ENCODE results near the gene HPS1.

HPS1 gene

DNA sequence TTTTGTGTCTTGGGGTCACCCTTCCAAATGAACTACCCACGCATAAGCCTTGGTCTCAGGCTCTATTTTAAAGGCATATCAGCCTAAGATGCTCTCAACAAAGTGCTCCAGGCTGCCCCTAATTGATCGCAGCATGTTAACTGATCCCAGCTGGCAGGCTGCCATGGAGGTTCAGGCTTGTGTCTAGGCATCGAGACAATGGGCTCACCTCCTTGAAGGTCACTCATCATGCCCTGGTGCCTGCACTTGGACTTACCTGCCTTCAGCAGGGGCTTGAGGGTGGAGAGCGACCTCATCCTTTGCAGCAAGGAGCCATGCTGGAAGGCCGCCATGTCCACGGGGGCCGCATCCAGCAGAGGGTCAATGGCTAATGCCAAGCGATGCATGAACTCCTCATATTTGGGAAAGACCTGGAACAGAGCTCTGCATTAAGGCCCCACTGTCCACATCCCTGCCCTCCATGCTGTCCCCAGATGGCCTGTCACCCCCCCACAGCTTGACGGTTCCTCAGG lies 49.6 kb downstream of the HPS1 start:
- TF ChIP-seq NFIC (IDR thresholded peaks at IDR 0.05): no peak
- no peak for TF ChIP-seq TAF1 (IDR thresholded peaks at IDR 0.05; ENCODE audit: low read depth)
- TF ChIP-seq EGR1 (IDR thresholded peaks at IDR 0.05): no peak
- no peak for TF ChIP-seq RAD21 (IDR thresholded peaks at IDR 0.05; ENCODE audit: low read depth)

DNA sequence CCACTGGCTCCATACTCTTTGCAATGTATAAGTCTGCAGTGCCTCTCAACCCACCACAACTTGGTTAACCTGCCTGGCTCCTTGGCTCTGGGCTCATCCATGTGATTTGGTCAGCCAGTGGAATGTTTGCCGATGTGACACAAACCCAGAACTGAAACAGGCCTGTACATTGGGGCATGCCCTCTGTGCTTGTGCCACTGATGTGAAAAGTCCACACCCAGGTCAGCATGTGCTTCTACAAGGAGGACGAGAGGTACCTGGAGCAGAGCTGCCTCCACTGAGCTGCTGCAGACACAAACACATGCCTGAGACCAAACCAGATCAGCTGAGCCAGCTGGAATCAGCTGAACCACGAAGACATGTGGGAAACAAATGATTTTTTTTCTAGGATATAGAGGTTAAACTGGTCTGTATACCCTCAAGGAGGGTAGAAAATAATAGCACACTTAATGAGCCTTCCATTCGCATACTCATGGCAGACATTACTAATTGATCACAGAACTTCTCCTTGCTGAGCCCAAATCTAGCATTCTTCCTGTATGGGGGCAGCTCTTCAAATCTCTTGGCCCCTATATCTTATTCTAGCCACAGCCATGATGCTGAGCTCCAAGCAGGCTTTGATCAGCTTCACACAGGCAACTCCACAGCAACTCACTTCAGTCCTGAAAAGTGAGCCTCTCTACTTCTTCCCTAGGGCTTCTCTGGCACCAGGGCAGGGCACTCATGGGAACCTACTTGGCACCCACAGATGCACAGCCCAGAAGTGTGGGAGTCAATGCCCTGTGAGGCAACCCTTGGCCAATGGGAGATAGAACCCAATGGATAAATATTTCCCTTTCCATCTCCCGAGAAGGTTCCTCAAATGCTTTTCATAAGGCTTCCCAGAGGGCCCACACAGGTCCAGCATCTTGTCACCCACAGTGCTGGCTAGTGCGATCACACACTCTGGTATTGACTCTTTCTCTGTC lies 50.4 kb downstream of the HPS1 start:
- TF ChIP-seq CREB1 (IDR thresholded peaks at IDR 0.05; ENCODE audit: low read depth) (no peak), EGR1 (IDR thresholded peaks at IDR 0.05) (no peak), CEBPB (IDR thresholded peaks at IDR 0.05) (no peak), TCF12 (IDR thresholded peaks at IDR 0.05; ENCODE audit: low read depth) (no peak)

DNA sequence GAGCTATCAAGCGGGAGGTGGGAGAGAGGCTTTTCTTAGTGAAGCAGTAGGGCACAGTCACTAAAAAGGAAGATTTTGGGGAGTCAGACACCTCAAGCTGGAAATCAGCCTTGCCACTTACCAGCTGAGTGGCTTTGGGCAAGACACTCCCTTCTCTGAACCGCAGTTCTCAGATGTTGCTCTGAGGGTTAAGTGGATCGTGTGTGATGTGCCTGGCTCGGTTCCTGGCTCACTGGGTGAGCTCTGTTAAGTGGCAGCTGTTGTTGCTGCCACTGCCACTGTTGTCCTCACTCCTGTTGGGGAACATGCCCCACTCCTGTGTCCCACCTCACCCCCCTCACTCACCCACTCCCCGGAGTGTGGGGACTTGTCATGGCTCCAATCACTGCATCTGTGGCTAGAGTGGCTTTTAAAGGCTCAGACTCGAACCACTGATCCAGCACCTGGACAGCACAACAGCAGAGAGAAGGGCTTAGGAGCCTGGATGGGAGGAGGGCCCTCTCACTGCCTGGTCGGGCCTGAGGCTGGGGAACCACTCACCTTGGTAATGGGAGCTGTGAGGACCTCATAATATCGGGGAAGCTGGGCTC lies 51.8 kb downstream of the HPS1 start:
- TF ChIP-seq, protein P1, sequence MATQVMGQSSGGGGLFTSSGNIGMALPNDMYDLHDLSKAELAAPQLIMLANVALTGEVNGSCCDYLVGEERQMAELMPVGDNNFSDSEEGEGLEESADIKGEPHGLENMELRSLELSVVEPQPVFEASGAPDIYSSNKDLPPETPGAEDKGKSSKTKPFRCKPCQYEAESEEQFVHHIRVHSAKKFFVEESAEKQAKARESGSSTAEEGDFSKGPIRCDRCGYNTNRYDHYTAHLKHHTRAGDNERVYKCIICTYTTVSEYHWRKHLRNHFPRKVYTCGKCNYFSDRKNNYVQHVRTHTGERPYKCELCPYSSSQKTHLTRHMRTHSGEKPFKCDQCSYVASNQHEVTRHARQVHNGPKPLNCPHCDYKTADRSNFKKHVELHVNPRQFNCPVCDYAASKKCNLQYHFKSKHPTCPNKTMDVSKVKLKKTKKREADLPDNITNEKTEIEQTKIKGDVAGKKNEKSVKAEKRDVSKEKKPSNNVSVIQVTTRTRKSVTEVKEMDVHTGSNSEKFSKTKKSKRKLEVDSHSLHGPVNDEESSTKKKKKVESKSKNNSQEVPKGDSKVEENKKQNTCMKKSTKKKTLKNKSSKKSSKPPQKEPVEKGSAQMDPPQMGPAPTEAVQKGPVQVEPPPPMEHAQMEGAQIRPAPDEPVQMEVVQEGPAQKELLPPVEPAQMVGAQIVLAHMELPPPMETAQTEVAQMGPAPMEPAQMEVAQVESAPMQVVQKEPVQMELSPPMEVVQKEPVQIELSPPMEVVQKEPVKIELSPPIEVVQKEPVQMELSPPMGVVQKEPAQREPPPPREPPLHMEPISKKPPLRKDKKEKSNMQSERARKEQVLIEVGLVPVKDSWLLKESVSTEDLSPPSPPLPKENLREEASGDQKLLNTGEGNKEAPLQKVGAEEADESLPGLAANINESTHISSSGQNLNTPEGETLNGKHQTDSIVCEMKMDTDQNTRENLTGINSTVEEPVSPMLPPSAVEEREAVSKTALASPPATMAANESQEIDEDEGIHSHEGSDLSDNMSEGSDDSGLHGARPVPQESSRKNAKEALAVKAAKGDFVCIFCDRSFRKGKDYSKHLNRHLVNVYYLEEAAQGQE (IDR thresholded peaks at IDR 0.05; ENCODE audit: low read depth): peak; percentile 30; the same call in 1 of the 2 replicates
- TF ChIP-seq EGR1 (IDR thresholded peaks at IDR 0.05): no peak

DNA sequence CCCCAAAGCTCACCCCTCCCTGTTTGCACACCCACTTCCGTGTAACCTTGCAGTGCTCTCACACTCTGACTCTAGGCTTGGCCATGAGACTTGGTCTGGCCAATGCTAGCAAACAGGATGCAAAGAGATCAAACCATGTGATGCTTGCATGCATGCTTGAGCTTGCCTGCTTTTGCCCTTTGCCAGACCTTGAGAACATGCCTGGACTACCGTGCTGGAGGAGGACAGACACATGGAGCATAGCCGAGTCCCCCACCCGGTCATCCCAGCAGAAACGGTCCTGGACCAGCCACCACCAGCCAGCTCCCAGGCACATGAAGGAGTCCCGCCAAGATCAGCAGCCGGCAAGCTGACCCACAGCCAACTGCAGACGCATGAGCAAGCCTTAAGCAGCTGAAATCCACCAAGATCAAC lies 55.1 kb downstream of the HPS1 start:
- TF ChIP-seq TCF12 (IDR thresholded peaks at IDR 0.05; ENCODE audit: low read depth): no peak
- TF ChIP-seq, protein P2, sequence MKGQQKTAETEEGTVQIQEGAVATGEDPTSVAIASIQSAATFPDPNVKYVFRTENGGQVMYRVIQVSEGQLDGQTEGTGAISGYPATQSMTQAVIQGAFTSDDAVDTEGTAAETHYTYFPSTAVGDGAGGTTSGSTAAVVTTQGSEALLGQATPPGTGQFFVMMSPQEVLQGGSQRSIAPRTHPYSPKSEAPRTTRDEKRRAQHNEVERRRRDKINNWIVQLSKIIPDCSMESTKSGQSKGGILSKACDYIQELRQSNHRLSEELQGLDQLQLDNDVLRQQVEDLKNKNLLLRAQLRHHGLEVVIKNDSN (IDR thresholded peaks at IDR 0.05): no peak
- no peak for TF ChIP-seq EGR1 (IDR thresholded peaks at IDR 0.05)
- no peak for TF ChIP-seq TAF1 (IDR thresholded peaks at IDR 0.05; ENCODE audit: low read depth)
- no peak for TF ChIP-seq EP300 (IDR thresholded peaks at IDR 0.05; ENCODE audit: borderline replicate concordance)
- no peak for TF ChIP-seq ZBTB7A (IDR thresholded peaks at IDR 0.05; ENCODE audit: low read depth)
- TF ChIP-seq, protein P1 (IDR thresholded peaks at IDR 0.05; ENCODE audit: low read depth): no peak
- no peak for TF ChIP-seq YY1 (IDR thresholded peaks at IDR 0.05; ENCODE audit: low read depth)
- no peak for TF ChIP-seq TEAD4 (IDR thresholded peaks at IDR 0.05)
- TF ChIP-seq FOXM1 (IDR thresholded peaks at IDR 0.05; ENCODE audit: borderline replicate concordance, low read depth): no peak
- no peak for TF ChIP-seq CEBPB (IDR thresholded peaks at IDR 0.05)
- TF ChIP-seq, protein P3, sequence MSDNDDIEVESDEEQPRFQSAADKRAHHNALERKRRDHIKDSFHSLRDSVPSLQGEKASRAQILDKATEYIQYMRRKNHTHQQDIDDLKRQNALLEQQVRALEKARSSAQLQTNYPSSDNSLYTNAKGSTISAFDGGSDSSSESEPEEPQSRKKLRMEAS (IDR thresholded peaks at IDR 0.05): no peak
- TF ChIP-seq RAD21 (IDR thresholded peaks at IDR 0.05; ENCODE audit: low read depth): no peak
- TF ChIP-seq NFIC (IDR thresholded peaks at IDR 0.05): no peak
- TF ChIP-seq CREB1 (IDR thresholded peaks at IDR 0.05; ENCODE audit: low read depth): no peak

DNA sequence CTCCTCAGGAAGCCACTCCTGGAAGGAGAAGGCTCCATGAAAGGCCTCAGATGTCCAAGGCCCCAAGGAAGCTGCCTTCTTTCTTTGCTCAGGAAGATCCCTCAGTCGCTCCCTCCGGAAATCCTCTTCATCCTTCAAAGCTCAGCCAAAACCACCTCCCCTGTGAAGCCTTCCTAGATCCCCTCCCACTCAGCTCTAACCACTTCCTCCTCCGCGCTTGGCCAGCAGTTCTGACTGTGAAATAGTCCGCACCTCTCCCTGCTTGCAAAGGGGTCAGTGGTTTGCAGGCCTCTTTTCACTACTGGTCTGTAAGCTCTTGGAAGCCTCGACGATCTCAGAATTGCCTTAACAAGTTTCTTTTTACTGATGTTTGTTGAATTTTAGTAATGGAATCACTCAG lies 55.7 kb downstream of the HPS1 start:
- TF ChIP-seq, protein P3 (IDR thresholded peaks at IDR 0.05): no peak
- TF ChIP-seq ZBTB7A (IDR thresholded peaks at IDR 0.05; ENCODE audit: low read depth): no peak

DNA sequence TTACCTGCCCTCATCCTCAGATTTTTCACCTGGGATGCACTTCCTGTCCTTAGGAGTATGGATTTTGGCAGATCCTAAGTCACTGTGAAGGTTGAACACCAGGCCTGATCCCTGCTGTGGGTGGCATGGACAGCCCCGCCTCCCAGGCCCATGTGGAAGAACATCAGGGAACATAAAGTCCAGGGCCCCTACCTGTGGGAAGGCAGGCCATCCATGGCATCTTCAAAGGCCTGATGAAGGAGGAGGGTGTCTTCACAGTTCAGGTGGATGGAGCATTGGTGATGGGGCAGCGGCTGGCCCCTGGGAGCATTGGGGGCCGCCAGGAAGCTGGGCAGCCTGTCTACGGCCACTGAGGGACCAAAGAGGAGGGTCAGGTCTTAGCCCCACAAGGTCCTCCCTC lies 56.3 kb downstream of the HPS1 start:
- no peak for TF ChIP-seq NFIC (IDR thresholded peaks at IDR 0.05)
- no peak for TF ChIP-seq CEBPB (IDR thresholded peaks at IDR 0.05)
- no peak for TF ChIP-seq FOXM1 (IDR thresholded peaks at IDR 0.05; ENCODE audit: borderline replicate concordance, low read depth)
- no peak for TF ChIP-seq TEAD4 (IDR thresholded peaks at IDR 0.05)

DNA sequence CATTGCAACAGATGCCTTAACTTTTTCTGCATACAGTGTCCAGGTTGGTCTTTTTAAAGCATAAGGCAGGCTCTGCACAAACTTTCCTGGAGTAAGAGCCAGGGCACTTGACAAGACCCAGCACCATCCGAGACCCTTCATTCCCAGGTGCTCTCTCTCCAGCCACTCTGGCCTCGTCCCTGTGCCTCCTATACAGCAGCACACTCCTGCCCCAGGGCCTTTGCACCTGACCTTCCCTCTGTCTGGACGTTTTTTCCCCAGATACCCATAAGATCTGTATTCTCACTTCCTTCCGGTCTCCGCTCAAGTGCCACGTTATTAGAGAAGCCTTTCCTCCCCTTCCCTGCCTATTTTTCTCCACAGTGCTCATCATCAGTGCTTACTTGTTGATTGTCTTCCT lies 57.3 kb downstream of the HPS1 start:
- no peak for TF ChIP-seq CEBPB (IDR thresholded peaks at IDR 0.05)
- no peak for TF ChIP-seq YY1 (IDR thresholded peaks at IDR 0.05; ENCODE audit: low read depth)
- no peak for TF ChIP-seq TAF1 (IDR thresholded peaks at IDR 0.05; ENCODE audit: low read depth)
- no peak for TF ChIP-seq EGR1 (IDR thresholded peaks at IDR 0.05)
- TF ChIP-seq, protein P1 (IDR thresholded peaks at IDR 0.05; ENCODE audit: low read depth): no peak
- TF ChIP-seq CREB1 (IDR thresholded peaks at IDR 0.05; ENCODE audit: low read depth): no peak
- TF ChIP-seq, protein P3 (IDR thresholded peaks at IDR 0.05): no peak
- no peak for TF ChIP-seq TEAD4 (IDR thresholded peaks at IDR 0.05)
- no peak for TF ChIP-seq ZBTB7A (IDR thresholded peaks at IDR 0.05; ENCODE audit: low read depth)
- TF ChIP-seq FOXM1 (IDR thresholded peaks at IDR 0.05; ENCODE audit: borderline replicate concordance, low read depth): no peak
- no peak for TF ChIP-seq EP300 (IDR thresholded peaks at IDR 0.05; ENCODE audit: borderline replicate concordance)
- TF ChIP-seq, protein P2 (IDR thresholded peaks at IDR 0.05): no peak
- TF ChIP-seq TCF12 (IDR thresholded peaks at IDR 0.05; ENCODE audit: low read depth): no peak
- TF ChIP-seq RAD21 (IDR thresholded peaks at IDR 0.05; ENCODE audit: low read depth): no peak
- no peak for TF ChIP-seq NFIC (IDR thresholded peaks at IDR 0.05)
